Lower leg skin (tissue), 3 donors: Measurements from ENCODE around the gene MAST4.

ENCODE experiments used
- CTCF ChIP-seq, 3 donors: fragments of 450-650 bp; IDR thresholded peaks; one replicate each; pipeline ENCODE4 v1.5.1; 2016; ENCODE audit warnings: antibody characterized with exemption in 3 of 3, mild to moderate bottlenecking in 3 of 3, moderate library complexity in 2 of 3
- POLR2A ChIP-seq, 2 donors: fragments of 450-650 bp; IDR thresholded peaks; one replicate each; pipeline ENCODE4 v1.6.1; 2016 to 2017; ENCODE audit warnings: antibody characterized with exemption in 2 of 2, mild to moderate bottlenecking in 1 of 2, moderate library complexity in 1 of 2

- TF ChIP-seq POLR2A (IDR thresholded peaks at IDR 0.05) (no peak), CTCF (IDR thresholded peaks at IDR 0.05) (no peak)
These were observed 352.9 kb downstream of the MAST4 start for GRCh38 chr5:66949066-66949465.
